Mesenchymal stem cell (in vitro differentiated cells and primary cell): Measurements from ENCODE around the gene THOC6. TPM values are rescaled to one million over a fixed set of nuclear protein-coding genes. Genes with fewer than 3 reads are reported as not detected.
A peak's percentile ranks its signal among the peaks of the same experiment; 100 is the strongest.
"Not testable (repeated sequence)": the region's sequence is repeated elsewhere in the genome, so short reads cannot be mapped to it uniquely, and the experiment has no call there.

Experiments used
- DNase-seq: peaks from one replicate; pipeline ENCODE4 v3.0.0-alpha.2; 2013
- H2AFZ ChIP-seq: one replicate; pipeline ENCODE4 v1.6.1; 2013; ENCODE audit warnings: low read depth, mild to moderate bottlenecking, control low read depth, inconsistent platforms, low read length, moderate library complexity
- H2AK5ac ChIP-seq: 2 replicates; pipeline ENCODE4 v1.6.1; 2013; ENCODE audit warnings: low read length, moderate library complexity, mild to moderate bottlenecking, inconsistent platforms; ENCODE audit not compliant: severe bottlenecking
- H2BK120ac ChIP-seq: one replicate; pipeline ENCODE4 v1.6.1; 2013; ENCODE audit warnings: low read depth, mild to moderate bottlenecking, inconsistent platforms, low read length, moderate library complexity
- H2BK12ac ChIP-seq, 2 experiments: one replicate each; pipeline ENCODE4 v1.6.1; 2013; ENCODE audit warnings: inconsistent platforms in 2 of 2, low read length in 2 of 2, mild to moderate bottlenecking in 2 of 2, moderate library complexity in 2 of 2, control low read depth in 1 of 2
- H2BK15ac ChIP-seq: one replicate; pipeline ENCODE4 v1.6.1; 2013; ENCODE audit warnings: mild to moderate bottlenecking, low read depth, inconsistent platforms; ENCODE audit not compliant: poor library complexity, severe bottlenecking
- H2BK5ac ChIP-seq: 2 replicates; pipeline ENCODE4 v1.6.1; 2013; ENCODE audit warnings: low read depth, mild to moderate bottlenecking, low read length, control low read depth, inconsistent platforms; ENCODE audit not compliant: poor library complexity, severe bottlenecking
- H3K14ac ChIP-seq, 2 experiments: one replicate each; pipeline ENCODE4 v1.6.1; 2013; ENCODE audit warnings: inconsistent platforms in 2 of 2, low read length in 2 of 2, control low read depth in 1 of 2, mild to moderate bottlenecking in 1 of 2, moderate library complexity in 1 of 2
- H3K18ac ChIP-seq, 2 experiments: one replicate each; pipeline ENCODE4 v1.6.1; 2013; ENCODE audit warnings: inconsistent platforms in 2 of 2, low read length in 2 of 2, control low read depth in 1 of 2, low read depth in 1 of 2, mild to moderate bottlenecking in 1 of 2
- H3K23ac ChIP-seq, 2 experiments: one replicate each; pipeline ENCODE4 v1.6.1; 2013; ENCODE audit warnings: inconsistent platforms in 2 of 2, low read length in 2 of 2, mild to moderate bottlenecking in 2 of 2, moderate library complexity in 2 of 2, control low read depth in 1 of 2
- H3K27ac ChIP-seq: 2 replicates; pipeline ENCODE4 v1.5.1; 2013; ENCODE audit warnings: mild to moderate bottlenecking, moderate library complexity, low read length, control low read depth, inconsistent platforms; ENCODE audit not compliant: poor library complexity, severe bottlenecking
- H3K27me3 ChIP-seq, 2 experiments: 2 replicates each; pipeline versions ENCODE4 v1.6.1 to v1.7.0; 2013; ENCODE audit warnings: low read length in 2 of 2, mild to moderate bottlenecking in 2 of 2, moderate library complexity in 2 of 2, control low read depth in 1 of 2, inconsistent platforms in 1 of 2; ENCODE audit not compliant: control insufficient read depth in 1 of 2, insufficient read depth in 1 of 2
- H3K36me3 ChIP-seq, 2 experiments: 2 replicates each; pipeline versions ENCODE4 v1.6.1 to v1.7.0; 2013; ENCODE audit warnings: low read length in 2 of 2, control low read depth in 1 of 2, inconsistent platforms in 1 of 2, low read depth in 1 of 2, mild to moderate bottlenecking in 1 of 2; ENCODE audit not compliant: insufficient read depth in 2 of 2, control insufficient read depth in 1 of 2
- H3K4ac ChIP-seq, 2 experiments: one replicate each; pipeline ENCODE4 v1.6.1; 2013; ENCODE audit warnings: inconsistent platforms in 2 of 2, low read length in 2 of 2, mild to moderate bottlenecking in 2 of 2, moderate library complexity in 2 of 2, control low read depth in 1 of 2, low read depth in 1 of 2
- H3K4me1 ChIP-seq: 2 replicates; pipeline ENCODE4 v1.6.1; 2013; ENCODE audit warnings: low read depth, low read length, control low read depth; ENCODE audit not compliant: control insufficient read depth, insufficient read depth
- H3K4me2 ChIP-seq: 2 replicates; pipeline ENCODE4 v1.6.1; 2013; ENCODE audit warnings: low read length, mild to moderate bottlenecking, inconsistent platforms; ENCODE audit not compliant: poor library complexity, severe bottlenecking
- H3K4me3 ChIP-seq, 2 experiments: 2 replicates each; pipeline versions ENCODE4 v1.5.1 to v1.7.0; 2013; ENCODE audit warnings: low read length in 2 of 2, mild to moderate bottlenecking in 2 of 2, control low read depth in 1 of 2, low read depth in 1 of 2; ENCODE audit not compliant: insufficient read depth in 1 of 2
- H3K79me1 ChIP-seq: replicated peaks from 2 replicates; pipeline ENCODE4 v1.6.1; 2013; ENCODE audit warnings: mild to moderate bottlenecking, control low read depth, low read length, inconsistent platforms; ENCODE audit not compliant: poor library complexity, severe bottlenecking
- H3K9ac ChIP-seq: 2 replicates; pipeline ENCODE4 v1.7.0; 2013; ENCODE audit warnings: mild to moderate bottlenecking, low read length, moderate library complexity
- H3K9me3 ChIP-seq: 2 replicates; pipeline ENCODE4 v1.7.0; 2013; ENCODE audit warnings: mild to moderate bottlenecking, low read length; ENCODE audit not compliant: control insufficient read depth
- H4K8ac ChIP-seq: one replicate; pipeline ENCODE4 v1.6.1; 2013; ENCODE audit warnings: inconsistent platforms, mild to moderate bottlenecking, low read length, moderate library complexity
- H4K91ac ChIP-seq: one replicate; pipeline ENCODE4 v1.6.1; 2013; ENCODE audit warnings: mild to moderate bottlenecking, low read length, inconsistent platforms
- WGBS: methylation state at CpG from one replicate; pipeline ENCODE4 v1.1.7; 2013; ENCODE audit warnings: mixed read lengths; 5-methylcytosine and 5-hydroxymethylcytosine counted together
- small RNA-seq: library from polyadenylated mRNA; stranded (forward); fragments of <200 nt; extraction: miRNeasy Mini kit (QIAGEN cat#:217004); gene quantifications from one replicate; pipeline ENCODE3, GENCODE V24; 2013; ENCODE audit warnings: low read depth

The THOC6 gene

GRCh38 chr16:3075946-3076345 lies 52.1 kb downstream of the THOC6 start:
- H4K8ac ChIP-seq, H3K27ac ChIP-seq, H2BK15ac ChIP-seq, H2AFZ ChIP-seq, H3K4me1 ChIP-seq, H2BK120ac ChIP-seq, H2BK5ac ChIP-seq, H2BK12ac ChIP-seq, H3K9ac ChIP-seq, H3K23ac ChIP-seq, H3K79me1 ChIP-seq, H3K18ac ChIP-seq, H3K4ac ChIP-seq, H3K9me3 ChIP-seq, H3K4me3 ChIP-seq, H3K36me3 ChIP-seq, DNase-seq, H3K4me2 ChIP-seq, H2AK5ac ChIP-seq, H4K91ac ChIP-seq: not testable (repeated sequence)
- WGBS = 87% methylated on average over 6 of the region's 6 CpGs
- H3K27me3 ChIP-seq = peaks cover 43 to 61% of the 10 kb centered on the region in 2 experiments
- H3K14ac ChIP-seq = peak overlapping the region in 1 of 2 experiments; percentile 12

- Histone ChIP-seq H3K23ac (no peak overlapping the region), H2BK120ac (no peak overlapping the region), H3K27ac (no peak overlapping the region), H2AK5ac (no peak overlapping the region), H2BK5ac (no peak overlapping the region), H3K4me3 (no peak overlapping the region), H4K91ac (no peak overlapping the region), H3K9ac (no peak overlapping the region), H2AFZ (no peak overlapping the region), H2BK12ac (no peak overlapping the region), H3K36me3 (no peaks in the 10 kb centered on the region), H3K14ac (no peak overlapping the region), H3K4me1 (no peaks in the 10 kb centered on the region), H2BK15ac (no peak overlapping the region), H3K79me1 (no peaks in the 10 kb centered on the region), H3K9me3 (no peaks in the 10 kb centered on the region), H3K4me2 (no peak overlapping the region), H4K8ac (no peak overlapping the region), H3K27me3 (peaks cover 44 to 61% of the 10 kb centered on the region in 2 experiments), H3K18ac (no peak overlapping the region), H3K4ac (no peak overlapping the region)
- 49% methylated on average over 5 of the region's 6 CpGs for WGBS
- DNase-seq = no peak
Observed at GRCh38 chr16:3076577-3076976, 52.7 kb downstream of the THOC6 start.

Small RNA genes within 50 kb of the gene (small RNA-seq; reads per million reads assigned to genes)
- not detected for gene LINC00514
